Cardiac ventricle fibroblast (primary cell): Measurements from ENCODE around the gene REV1. TPM values are rescaled to one million over a fixed set of nuclear protein-coding genes. Genes with fewer than 3 reads are reported as not detected.

Experiments
- total RNA-seq: library from RNA; depleted of rRNA; stranded (reverse); fragments of >200 nt; gene quantifications from 2 replicates; pipeline ENCODE4 v1.2.3, GENCODE V29; 2015

REV1 gene
- 12.5 and 13.0 TPM in 2 replicates for total RNA-seq

GRCh38 chr2:99489761-99490622 lies at the start of gene REV1:
TSS of gene REV1 (minus strand) at chr2:99490017. CDS start at chr2:99464975, 25,042 bp downstream.

Other genes with a start within 250 kb of the REV1 start
- not detected in 2 replicates for gene LYG2, start 234.4 kb downstream of the REV1 start, total RNA-seq
- gene LYG1, start 188.8 kb downstream of the REV1 start, total RNA-seq = not detected in 2 replicates
- gene TXNDC9, start 153.7 kb downstream of the REV1 start, total RNA-seq = 30.6 and 36.1 TPM in 2 replicates
- gene EIF5B, start 152.6 kb downstream of the REV1 start, total RNA-seq = 17.3 and 32.8 TPM in 2 replicates